GM19395 (cell line): Measurements from ENCODE around the gene UBE2QL1.

Source experiments
- ATAC-seq: cut with Tn5 transposase; IDR thresholded peaks from one replicate; pipeline ENCODE4 v1.9.1; 2021; ENCODE audit warnings: mild to moderate bottlenecking, moderate library complexity; ENCODE audit not compliant: unreplicated experiment

UBE2QL1 gene

GRCh38 chr5:6473284-6473683 lies 24.6 kb downstream of the UBE2QL1 start:
- ATAC-seq = no peak

- no peak for ATAC-seq
Observed at GRCh38 chr5:6475626-6476312, 27.1 kb downstream of the UBE2QL1 start.

- no peak for ATAC-seq
Observed at GRCh38 chr5:6476313-6476661, 27.6 kb downstream of the UBE2QL1 start.

GRCh38 chr5:6478793-6479192 lies 30.1 kb downstream of the UBE2QL1 start:
- ATAC-seq = no peak

- ATAC-seq = peak; percentile 38
Observed at GRCh38 chr5:6480133-6481051, 31.7 kb downstream of the UBE2QL1 start.

- no peak for ATAC-seq
Observed at GRCh38 chr5:6482735-6483134, 34.1 kb downstream of the UBE2QL1 start.

GRCh38 chr5:6483880-6484382 lies 35.3 kb downstream of the UBE2QL1 start:
- ATAC-seq = peak; percentile 92

- no peak for ATAC-seq
Observed at GRCh38 chr5:6484446-6484845, 35.8 kb downstream of the UBE2QL1 start.

GRCh38 chr5:6484899-6485298 lies 36.2 kb downstream of the UBE2QL1 start:
- no peak for ATAC-seq

GRCh38 chr5:6485441-6485840 lies 36.8 kb downstream of the UBE2QL1 start:
- ATAC-seq = no peak

GRCh38 chr5:6486074-6486473 lies 37.4 kb downstream of the UBE2QL1 start:
- no peak for ATAC-seq

GRCh38 chr5:6487081-6487480 lies 38.4 kb downstream of the UBE2QL1 start:
- ATAC-seq = no peak

- ATAC-seq = no peak
Observed at GRCh38 chr5:6488021-6488420, 39.4 kb downstream of the UBE2QL1 start.

GRCh38 chr5:6489643-6490185 lies 41.1 kb downstream of the UBE2QL1 start:
- ATAC-seq = no peak

GRCh38 chr5:6490246-6490645 lies 41.6 kb downstream of the UBE2QL1 start:
- ATAC-seq = no peak

- ATAC-seq = no peak
Observed at GRCh38 chr5:6490693-6491092, 42.0 kb downstream of the UBE2QL1 start.

GRCh38 chr5:6491196-6491918 lies 42.7 kb downstream of the UBE2QL1 start:
- ATAC-seq = no peak

- no peak for ATAC-seq
Observed at GRCh38 chr5:6491919-6492290, 43.2 kb downstream of the UBE2QL1 start.

GRCh38 chr5:6492934-6493333 lies 44.3 kb downstream of the UBE2QL1 start:
- peak; percentile 25 for ATAC-seq

- ATAC-seq = no peak
Observed at GRCh38 chr5:6493681-6494454, 45.2 kb downstream of the UBE2QL1 start.
